ENCODE data around the gene LCORL. TPM values are rescaled to one million over a fixed set of nuclear protein-coding genes. Genes with fewer than 3 reads are reported as not detected.
A peak's percentile ranks its signal among the peaks of the same experiment; 100 is the strongest.

Gene LCORL
- 10 to 100 TPM; 17.6 to 21.9 (median 19.0) TPM for total RNA-seq
- long read RNA-seq, donor 1, full-length matches to known transcripts, result 1 of 7 reads
- long read RNA-seq, donor 1, partial matches to known transcripts, result 1 of 7 reads
- long read RNA-seq, donor 1, other reads (novel, unspliced or antisense), result 5 of 7 reads
- long read RNA-seq, donor 2, full-length matches to known transcripts, result 1 of 4 reads
- long read RNA-seq, donor 2, partial matches to known transcripts, result 1 of 4 reads
- long read RNA-seq, donor 2, other reads (novel, unspliced or antisense), result 2 of 4 reads

DNA sequence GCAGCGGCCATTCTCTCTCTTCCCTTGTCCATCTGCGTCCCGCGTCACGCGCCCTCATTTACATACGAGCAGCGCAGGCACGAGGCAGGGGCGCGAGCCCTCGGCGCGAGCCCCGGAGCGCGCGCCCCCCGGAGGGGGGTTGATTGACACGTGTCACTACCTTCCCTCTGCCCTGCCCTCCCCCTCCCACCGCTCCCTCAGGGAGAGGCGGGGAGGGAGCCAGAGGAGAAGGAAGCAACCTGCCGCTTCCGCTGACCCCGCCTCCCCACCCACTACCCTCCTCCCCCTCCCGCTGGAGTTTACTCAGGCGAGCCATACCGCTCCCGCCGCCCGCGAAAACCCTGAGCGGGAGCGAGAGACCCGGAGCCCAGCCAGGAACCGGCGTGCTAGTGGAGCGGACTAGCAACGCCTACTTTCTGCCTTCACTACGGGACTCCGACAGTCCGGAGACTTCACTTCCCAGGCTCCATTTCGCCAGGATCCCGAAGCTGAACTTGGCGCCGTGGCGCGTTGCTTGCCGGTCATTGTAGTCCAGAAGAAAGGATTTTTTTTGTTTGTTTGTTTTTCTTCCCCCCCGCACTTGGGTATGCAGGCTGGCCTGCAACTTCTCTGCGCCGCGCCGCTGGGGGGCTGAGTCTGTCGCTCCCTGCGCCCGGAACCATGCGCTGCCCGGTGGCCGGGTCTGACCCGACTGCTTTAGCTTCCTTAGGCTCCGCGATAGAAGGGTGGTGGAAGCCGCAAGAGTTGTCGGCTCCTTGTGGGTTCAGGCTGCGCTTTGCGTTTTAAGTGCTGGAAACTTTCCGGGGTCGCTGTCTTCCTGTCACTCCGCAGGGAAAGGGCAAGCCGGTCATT, at the start of gene LCORL:
TSS of gene LCORL (minus strand) at position 36 of the 852 bp plus-strand sequence. CDS start at position 32, 4 bp downstream.
- ATAC-seq (peak; percentile 87), DNase-seq (peak; percentile 95)
- Histone ChIP-seq H3K4me3 (peak within 1 kb of the TSS; percentile 92), H3K36me3 (ENCODE audit: low read depth) (no peaks in the 10 kb centered on the region), H3K4me1 (ENCODE audit: low read depth) (peaks cover 4% of the 10 kb centered on the region), H3K9me3 (no peaks in the 10 kb centered on the region)
- TF ChIP-seq, protein P1, sequence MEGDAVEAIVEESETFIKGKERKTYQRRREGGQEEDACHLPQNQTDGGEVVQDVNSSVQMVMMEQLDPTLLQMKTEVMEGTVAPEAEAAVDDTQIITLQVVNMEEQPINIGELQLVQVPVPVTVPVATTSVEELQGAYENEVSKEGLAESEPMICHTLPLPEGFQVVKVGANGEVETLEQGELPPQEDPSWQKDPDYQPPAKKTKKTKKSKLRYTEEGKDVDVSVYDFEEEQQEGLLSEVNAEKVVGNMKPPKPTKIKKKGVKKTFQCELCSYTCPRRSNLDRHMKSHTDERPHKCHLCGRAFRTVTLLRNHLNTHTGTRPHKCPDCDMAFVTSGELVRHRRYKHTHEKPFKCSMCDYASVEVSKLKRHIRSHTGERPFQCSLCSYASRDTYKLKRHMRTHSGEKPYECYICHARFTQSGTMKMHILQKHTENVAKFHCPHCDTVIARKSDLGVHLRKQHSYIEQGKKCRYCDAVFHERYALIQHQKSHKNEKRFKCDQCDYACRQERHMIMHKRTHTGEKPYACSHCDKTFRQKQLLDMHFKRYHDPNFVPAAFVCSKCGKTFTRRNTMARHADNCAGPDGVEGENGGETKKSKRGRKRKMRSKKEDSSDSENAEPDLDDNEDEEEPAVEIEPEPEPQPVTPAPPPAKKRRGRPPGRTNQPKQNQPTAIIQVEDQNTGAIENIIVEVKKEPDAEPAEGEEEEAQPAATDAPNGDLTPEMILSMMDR (IDR thresholded peaks at IDR 0.05), result no peak
- intact Hi-C loops (cut with DNase I, micrococcal nuclease), result no loop called here

DNA sequence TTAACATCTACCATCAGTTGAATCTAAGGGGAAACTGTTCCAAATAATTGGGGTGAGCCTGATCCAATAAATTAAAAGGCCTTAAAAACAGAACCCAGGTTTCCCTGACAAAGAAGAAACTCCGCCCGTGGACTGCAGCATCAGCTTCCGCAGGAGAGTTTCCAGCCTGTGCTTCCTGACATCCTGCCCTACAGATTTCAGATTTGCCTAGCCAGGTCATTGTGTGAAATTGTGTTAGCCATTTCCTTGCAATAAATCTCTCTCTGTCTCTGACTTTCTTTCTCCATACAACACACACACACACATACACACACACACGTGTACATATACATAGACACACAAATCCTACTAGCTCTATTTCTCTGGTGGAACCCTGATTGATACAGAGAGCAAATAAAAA, 48.3 kb upstream of the LCORL start:
- DNase-seq (no peak), ATAC-seq (no peak)
- intact Hi-C loops (cut with DNase I, micrococcal nuclease), result no loop called here
- no peaks in the 10 kb centered on the region for H3K4me1 ChIP-seq (ENCODE audit: low read depth)
- no peaks in the 10 kb centered on the region for H3K9me3 ChIP-seq
- no peak overlapping the region for H3K4me3 ChIP-seq
- TF ChIP-seq, protein P1 (IDR thresholded peaks at IDR 0.05), result no peak
- H3K36me3 ChIP-seq (ENCODE audit: low read depth), result no peaks in the 10 kb centered on the region

DNA sequence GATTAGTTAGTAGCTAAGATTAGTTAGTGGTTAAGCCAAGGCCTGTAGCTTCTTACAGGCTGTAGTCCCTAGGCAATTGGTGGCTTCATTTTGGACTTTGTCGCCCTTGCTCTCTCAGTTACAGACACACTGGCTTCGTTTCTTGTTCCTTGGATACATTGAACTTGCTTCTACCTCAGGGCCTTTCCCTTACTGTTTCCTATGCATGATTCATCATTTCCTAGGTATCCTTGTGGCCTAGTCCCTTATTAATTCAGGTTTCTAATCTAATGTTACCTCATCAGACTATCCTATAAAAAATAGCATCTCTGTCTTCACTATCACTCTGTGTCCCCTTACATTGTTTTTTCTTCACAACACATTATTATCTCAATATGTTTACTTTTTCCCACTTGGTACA, 45.5 kb upstream of the LCORL start:
- Histone ChIP-seq H3K9me3 (peaks cover 10% of the 10 kb centered on the region), H3K36me3 (ENCODE audit: low read depth) (no peaks in the 10 kb centered on the region), H3K4me3 (no peak overlapping the region), H3K4me1 (ENCODE audit: low read depth) (no peaks in the 10 kb centered on the region)
- intact Hi-C loops (cut with DNase I, micrococcal nuclease), result no loop called here
- DNase-seq (no peak), ATAC-seq (no peak)
- TF ChIP-seq, protein P1 (IDR thresholded peaks at IDR 0.05), result no peak

DNA sequence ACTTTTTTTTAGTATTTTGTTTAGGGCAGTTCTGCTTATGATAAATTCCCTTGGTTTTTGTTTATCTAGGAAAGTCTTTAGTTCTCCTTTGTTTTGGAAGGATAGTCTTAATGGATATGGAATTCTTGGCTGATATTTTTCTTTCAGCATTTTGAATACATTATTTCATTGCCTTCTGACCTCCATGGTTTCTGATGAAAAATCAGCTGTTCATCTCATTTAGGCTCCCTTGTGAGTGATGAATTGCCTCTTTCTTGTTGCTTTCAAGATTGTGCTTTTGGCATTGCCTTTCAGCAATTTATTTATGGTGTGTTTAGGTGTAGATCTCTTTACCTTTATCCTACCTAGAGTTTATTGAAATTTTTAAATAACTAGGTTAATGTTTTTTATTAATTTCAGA, 41.5 kb upstream of the LCORL start:
- Histone ChIP-seq H3K4me1 (ENCODE audit: low read depth) (no peaks in the 10 kb centered on the region), H3K4me3 (no peak overlapping the region), H3K36me3 (ENCODE audit: low read depth) (no peaks in the 10 kb centered on the region), H3K9me3 (peaks cover 10% of the 10 kb centered on the region)
- TF ChIP-seq, protein P1 (IDR thresholded peaks at IDR 0.05), result no peak
- no peak for DNase-seq
- intact Hi-C loops (cut with DNase I, micrococcal nuclease), result no loop called here
- no peak for ATAC-seq

DNA sequence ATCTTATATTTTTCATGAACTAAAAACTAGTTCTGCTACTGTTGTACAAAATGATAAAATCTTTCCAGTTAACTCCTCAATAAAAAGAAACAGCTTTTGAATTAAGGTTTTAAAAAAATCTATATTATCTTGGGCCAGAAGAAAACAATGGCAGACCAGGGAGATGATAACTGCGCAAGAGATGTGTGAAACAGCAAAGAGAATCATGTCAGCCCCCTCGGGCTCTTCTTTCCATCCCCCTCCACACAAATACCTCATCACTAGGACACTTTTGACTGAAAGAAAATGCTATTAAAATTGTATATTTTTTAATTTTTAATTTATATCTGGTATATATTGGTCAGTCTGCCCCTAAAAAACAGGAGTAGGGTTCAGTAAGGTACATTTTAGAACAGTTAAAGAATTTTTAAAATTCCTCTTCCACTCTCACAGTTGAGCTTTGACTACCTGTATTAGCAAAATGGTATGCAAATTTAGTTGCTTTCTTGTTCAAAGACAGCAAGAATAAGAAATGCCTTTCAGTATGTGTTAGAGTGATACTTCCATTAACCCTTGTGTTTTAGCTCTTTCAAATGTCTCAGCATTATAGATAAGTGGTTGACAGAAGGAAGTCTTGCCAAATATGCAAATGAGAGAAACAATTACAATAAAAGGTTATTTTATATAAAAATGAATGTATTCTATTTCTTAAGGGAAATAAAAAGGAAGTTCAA, 36.4 kb upstream of the LCORL start:
- no peaks in the 10 kb centered on the region for H3K36me3 ChIP-seq (ENCODE audit: low read depth)
- no peak overlapping the region for H3K4me3 ChIP-seq
- ATAC-seq (no peak), DNase-seq (no peak)
- H3K9me3 ChIP-seq, result peaks cover 3% of the 10 kb centered on the region
- intact Hi-C loops (cut with DNase I, micrococcal nuclease), result no loop called here
- H3K4me1 ChIP-seq (ENCODE audit: low read depth), result no peaks in the 10 kb centered on the region
- TF ChIP-seq, protein P1 (IDR thresholded peaks at IDR 0.05), result no peak

Data from mucosa of descending colon (tissue), 3 donors.